ENCODE results near the gene PRRX2.

- TF ChIP-seq, protein P1, sequence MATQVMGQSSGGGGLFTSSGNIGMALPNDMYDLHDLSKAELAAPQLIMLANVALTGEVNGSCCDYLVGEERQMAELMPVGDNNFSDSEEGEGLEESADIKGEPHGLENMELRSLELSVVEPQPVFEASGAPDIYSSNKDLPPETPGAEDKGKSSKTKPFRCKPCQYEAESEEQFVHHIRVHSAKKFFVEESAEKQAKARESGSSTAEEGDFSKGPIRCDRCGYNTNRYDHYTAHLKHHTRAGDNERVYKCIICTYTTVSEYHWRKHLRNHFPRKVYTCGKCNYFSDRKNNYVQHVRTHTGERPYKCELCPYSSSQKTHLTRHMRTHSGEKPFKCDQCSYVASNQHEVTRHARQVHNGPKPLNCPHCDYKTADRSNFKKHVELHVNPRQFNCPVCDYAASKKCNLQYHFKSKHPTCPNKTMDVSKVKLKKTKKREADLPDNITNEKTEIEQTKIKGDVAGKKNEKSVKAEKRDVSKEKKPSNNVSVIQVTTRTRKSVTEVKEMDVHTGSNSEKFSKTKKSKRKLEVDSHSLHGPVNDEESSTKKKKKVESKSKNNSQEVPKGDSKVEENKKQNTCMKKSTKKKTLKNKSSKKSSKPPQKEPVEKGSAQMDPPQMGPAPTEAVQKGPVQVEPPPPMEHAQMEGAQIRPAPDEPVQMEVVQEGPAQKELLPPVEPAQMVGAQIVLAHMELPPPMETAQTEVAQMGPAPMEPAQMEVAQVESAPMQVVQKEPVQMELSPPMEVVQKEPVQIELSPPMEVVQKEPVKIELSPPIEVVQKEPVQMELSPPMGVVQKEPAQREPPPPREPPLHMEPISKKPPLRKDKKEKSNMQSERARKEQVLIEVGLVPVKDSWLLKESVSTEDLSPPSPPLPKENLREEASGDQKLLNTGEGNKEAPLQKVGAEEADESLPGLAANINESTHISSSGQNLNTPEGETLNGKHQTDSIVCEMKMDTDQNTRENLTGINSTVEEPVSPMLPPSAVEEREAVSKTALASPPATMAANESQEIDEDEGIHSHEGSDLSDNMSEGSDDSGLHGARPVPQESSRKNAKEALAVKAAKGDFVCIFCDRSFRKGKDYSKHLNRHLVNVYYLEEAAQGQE (IDR thresholded peaks at IDR 0.05; ENCODE audit: insufficient read depth in 1 of 2, low read depth in 2 of 2, low read length in 2 of 2) = no peak
- TF ChIP-seq POLR2AphosphoS5 (IDR thresholded peaks at IDR 0.05; ENCODE audit: low read depth, low read length) = no peak
- no peak for TF ChIP-seq SIN3A (IDR thresholded peaks at IDR 0.05; ENCODE audit: borderline replicate concordance, insufficient read depth, low read length)
- TF ChIP-seq TAF1 (IDR thresholded peaks at IDR 0.05; ENCODE audit: borderline replicate concordance, insufficient read depth, low read length) = no peak
- no peak for TF ChIP-seq FOXP2 (optimal IDR thresholded peaks at IDR 0.05; ENCODE audit: borderline replicate concordance, extremely low read depth, extremely low read length, insufficient read depth)
Measured at GRCh38 chr9:129682381-129682780, 16.9 kb downstream of the PRRX2 start.

Data from PFSK-1 (cell line).